WERI-Rb-1 (cell line): Measurements from ENCODE around the gene CTXND2.
"Not testable (repeated sequence)": the region's sequence is repeated elsewhere in the genome, so short reads cannot be mapped to it uniquely, and the experiment has no call there.

Experiments used
- DNase-seq: peaks from one replicate; pipeline ENCODE4 v3.0.0-alpha.2; 2020
- H3K27ac ChIP-seq: fragments of 250-450 bp; sonication (Bioruptor Pico); 2 replicates; pipeline ENCODE4 v1.5.1; 2020; ENCODE audit warnings: mild to moderate bottlenecking, moderate library complexity
- H3K27me3 ChIP-seq: fragments of 250-450 bp; sonication (Bioruptor Pico); 2 replicates; pipeline ENCODE4 v1.5.1; 2021; ENCODE audit warnings: mild to moderate bottlenecking, low read depth, moderate library complexity; ENCODE audit not compliant: insufficient read depth, severe bottlenecking
- H3K36me3 ChIP-seq: fragments of 250-450 bp; sonication (Bioruptor Pico); 2 replicates; pipeline ENCODE4 v1.5.1; 2020; ENCODE audit warnings: mild to moderate bottlenecking, moderate library complexity
- H3K4me3 ChIP-seq: 2 replicates; pipeline ENCODE4 v1.5.1; 2011; ENCODE audit warnings: low read depth, mild to moderate bottlenecking, control low read depth, low read length
- H3K9me3 ChIP-seq: fragments of 250-450 bp; sonication (Bioruptor Pico); 2 replicates; pipeline ENCODE4 v1.5.1; 2021; ENCODE audit warnings: mild to moderate bottlenecking, moderate library complexity; ENCODE audit not compliant: severe bottlenecking
- TF ChIP-seq, protein P1 (sequence below): IDR thresholded peaks from 2 replicates; pipeline ENCODE4 v1.5.1; 2011; ENCODE audit warnings: low read depth, mild to moderate bottlenecking, control low read depth, inconsistent platforms, low read length

The CTXND2 gene

DNA sequence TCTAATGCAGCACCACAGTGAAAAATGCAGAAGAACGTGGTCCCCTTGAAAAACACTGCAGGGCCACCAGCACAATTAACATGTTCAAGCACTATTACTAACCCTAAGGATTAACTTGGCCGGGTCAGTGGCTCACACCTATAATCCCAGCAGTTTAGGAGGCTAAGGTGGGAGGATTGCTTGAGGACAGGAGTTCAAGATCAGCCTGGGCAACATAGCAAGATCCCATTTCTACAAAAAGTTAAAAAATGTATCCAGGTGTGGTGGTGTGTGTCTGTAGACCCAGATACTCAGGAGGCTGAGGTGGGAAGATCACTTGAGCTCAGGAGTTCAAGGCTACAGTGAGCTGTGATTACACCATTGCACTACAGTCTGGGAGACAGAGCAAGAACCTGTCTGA lies 13.4 kb upstream of the CTXND2 start:
- H3K4me3 ChIP-seq, result no peak overlapping the region
- peaks cover 8% of the 10 kb centered on the region for H3K36me3 ChIP-seq
- H3K27ac ChIP-seq, result no peak overlapping the region
- no peak for DNase-seq
- H3K27me3 ChIP-seq, result no peaks in the 10 kb centered on the region
- TF ChIP-seq, protein P1, sequence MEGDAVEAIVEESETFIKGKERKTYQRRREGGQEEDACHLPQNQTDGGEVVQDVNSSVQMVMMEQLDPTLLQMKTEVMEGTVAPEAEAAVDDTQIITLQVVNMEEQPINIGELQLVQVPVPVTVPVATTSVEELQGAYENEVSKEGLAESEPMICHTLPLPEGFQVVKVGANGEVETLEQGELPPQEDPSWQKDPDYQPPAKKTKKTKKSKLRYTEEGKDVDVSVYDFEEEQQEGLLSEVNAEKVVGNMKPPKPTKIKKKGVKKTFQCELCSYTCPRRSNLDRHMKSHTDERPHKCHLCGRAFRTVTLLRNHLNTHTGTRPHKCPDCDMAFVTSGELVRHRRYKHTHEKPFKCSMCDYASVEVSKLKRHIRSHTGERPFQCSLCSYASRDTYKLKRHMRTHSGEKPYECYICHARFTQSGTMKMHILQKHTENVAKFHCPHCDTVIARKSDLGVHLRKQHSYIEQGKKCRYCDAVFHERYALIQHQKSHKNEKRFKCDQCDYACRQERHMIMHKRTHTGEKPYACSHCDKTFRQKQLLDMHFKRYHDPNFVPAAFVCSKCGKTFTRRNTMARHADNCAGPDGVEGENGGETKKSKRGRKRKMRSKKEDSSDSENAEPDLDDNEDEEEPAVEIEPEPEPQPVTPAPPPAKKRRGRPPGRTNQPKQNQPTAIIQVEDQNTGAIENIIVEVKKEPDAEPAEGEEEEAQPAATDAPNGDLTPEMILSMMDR, result no peak
- H3K9me3 ChIP-seq, result peaks cover 8% of the 10 kb centered on the region

DNA sequence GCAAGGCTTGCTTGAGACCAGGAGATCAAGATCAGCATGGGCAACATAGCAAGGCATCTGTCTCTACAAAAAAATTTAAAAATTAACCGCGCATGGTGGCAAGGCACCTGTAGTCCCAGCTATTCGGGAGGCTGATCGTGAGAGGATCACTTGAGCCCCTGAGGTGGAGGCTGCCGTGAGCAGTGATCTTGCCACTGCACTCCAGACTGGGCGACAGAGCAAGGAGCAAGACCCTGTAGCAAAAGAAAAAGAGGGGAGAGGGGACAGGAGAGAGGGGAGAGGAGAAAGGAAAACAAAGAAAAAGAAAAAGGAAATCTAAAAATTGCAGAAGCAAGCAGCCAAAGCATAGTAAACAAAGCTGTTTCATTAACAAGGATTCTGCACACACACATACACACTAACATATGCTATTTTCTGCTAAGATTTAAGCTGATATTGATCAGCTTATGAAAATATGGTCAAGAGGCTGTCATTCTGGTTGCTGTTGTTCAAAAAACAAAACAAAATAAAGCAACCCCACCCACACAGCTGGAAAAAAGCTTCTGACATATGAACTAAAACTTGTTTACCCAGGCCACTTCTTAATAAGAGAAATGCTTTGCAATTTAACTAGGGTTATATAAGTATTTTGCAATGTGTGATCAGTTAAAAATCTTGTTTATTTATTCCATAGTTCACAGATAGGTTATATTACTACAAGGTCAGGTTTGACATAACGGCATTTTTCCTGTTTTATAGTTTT lies 12.3 kb upstream of the CTXND2 start:
- H3K27me3 ChIP-seq, result no peaks in the 10 kb centered on the region
- H3K4me3 ChIP-seq, result no peak overlapping the region
- TF ChIP-seq, protein P1, result no peak
- peaks cover 8% of the 10 kb centered on the region for H3K36me3 ChIP-seq
- DNase-seq, result no peak
- H3K9me3 ChIP-seq, result peaks cover 8% of the 10 kb centered on the region
- no peak overlapping the region for H3K27ac ChIP-seq

DNA sequence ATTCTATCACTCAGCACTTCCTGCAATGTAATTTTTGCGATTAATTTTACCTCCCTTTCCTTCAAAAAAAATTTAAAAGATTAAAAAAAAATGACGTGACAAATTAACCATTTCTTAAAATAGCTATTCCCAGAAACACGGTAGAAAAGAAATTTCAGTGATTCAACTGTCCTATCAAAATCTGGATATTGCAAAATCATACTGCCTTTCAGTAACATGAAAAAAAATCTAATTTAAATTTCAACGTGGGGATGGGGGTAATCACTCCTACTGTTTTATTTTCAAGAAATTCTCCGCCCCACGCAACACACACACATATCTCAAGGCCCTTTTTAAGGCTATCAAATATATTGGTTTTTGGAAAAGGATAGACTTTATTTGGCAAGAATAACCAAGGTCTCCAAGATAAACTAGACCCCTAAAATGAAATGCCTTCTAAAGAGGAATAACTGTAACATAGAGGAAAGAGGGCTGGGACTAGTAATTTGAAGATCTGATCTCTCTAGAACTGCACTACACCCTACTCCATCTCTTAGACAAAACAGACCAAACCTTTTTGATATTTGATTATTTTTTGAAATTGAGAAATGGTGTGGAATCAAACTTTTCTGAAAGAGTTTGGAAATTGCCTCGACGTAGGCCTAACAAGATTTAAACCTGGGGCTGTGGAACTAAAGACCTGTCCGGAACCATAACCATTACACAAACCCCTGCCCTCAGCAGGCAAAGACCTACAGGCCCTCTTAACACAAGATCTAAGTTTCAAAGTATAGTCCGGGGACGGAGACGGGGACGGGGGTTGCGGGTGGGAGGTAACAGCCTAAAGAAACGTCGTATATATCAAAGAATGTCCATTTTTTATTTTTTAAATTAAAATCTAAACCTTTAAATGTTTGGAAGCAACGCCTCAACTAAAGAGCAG lies 11.5 kb upstream of the CTXND2 start:
- peak; percentile 40 for DNase-seq
- TF ChIP-seq, protein P1, result no peak
- H3K27ac ChIP-seq, result peak overlapping the region; percentile 75
- H3K27me3 ChIP-seq, result no peaks in the 10 kb centered on the region
- peaks cover 5% of the 10 kb centered on the region for H3K36me3 ChIP-seq
- peaks cover 8% of the 10 kb centered on the region for H3K9me3 ChIP-seq
- peak overlapping the region; percentile 96 for H3K4me3 ChIP-seq

DNA sequence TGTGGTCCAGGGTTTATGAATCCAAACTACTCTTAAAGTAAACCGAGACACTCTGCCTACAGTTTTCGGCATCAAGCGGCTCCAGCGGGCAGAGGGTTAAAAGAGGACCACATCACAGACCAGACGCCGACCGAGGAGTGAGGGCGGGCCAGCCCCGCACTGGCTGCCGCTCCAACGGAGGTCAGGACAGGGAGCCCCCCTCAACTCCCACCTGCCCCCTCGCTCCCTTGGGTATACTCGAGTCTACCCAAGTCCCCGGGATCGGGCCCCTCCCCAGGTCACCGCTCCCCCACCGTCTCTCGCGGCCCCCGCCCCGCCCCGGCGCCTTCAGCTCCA lies 10.8 kb upstream of the CTXND2 start:
- H3K4me3 ChIP-seq, result peak overlapping the region; percentile 96
- H3K27me3 ChIP-seq, result no peaks in the 10 kb centered on the region
- H3K9me3 ChIP-seq, result peaks cover 8% of the 10 kb centered on the region
- H3K27ac ChIP-seq, result peak overlapping the region; percentile 75
- peaks cover 5% of the 10 kb centered on the region for H3K36me3 ChIP-seq
- TF ChIP-seq, protein P1, result no peak
- no peak for DNase-seq

DNA sequence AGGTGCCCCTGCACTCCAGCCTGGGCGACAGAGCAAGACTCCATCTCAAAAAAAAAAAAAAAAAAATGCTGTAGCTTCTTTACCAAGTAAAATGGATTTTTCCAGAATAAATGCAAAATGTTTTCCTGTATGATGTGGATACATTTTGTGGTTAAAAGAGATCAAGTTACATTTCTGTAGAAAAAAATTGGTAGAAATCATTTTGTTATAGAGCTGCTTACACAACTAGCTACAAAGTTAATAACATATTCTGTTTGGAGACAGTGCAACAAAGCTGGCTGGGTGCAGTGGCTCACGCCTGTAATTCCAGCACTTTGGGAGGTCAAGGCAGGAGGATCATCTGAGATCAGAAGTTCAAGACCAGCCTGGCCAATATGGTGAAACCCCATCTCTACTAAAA lies 8.0 kb upstream of the CTXND2 start:
- DNase-seq, H3K36me3 ChIP-seq, H3K9me3 ChIP-seq, H3K27ac ChIP-seq, H3K4me3 ChIP-seq, H3K27me3 ChIP-seq: not testable (repeated sequence)

DNA sequence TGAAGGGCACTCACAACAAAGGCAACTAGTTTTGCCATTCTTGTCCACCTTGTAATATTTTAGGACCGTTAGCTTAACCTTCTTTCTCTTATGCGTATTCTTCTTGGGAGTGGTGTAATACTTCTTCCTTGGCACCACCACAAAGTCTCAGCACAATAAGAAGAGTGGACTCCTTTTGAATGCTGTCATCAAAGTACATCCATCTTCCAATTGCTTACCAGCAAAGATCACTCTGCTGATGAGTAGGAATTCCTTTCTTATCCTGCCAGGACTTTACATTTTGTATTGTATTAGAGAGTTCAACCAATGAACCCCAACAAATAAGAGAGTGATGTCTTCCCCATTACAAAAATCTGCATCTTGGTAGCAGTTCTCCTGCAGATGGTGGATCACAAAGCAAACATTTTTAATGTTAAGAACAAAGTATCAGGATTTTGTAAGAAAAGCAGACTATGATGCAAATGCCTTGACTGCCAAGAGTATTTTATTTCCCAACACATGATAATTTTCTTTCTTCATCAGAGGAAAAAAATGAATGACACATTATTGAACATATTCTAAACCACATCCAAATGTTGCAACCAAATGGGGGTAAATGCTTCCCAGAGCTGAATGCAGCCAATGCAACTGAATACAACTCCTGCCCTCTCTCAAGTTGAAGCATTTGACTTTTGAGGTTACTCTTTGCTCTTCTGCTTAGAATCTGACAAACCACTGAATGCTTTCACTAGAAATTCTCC lies 5.4 kb upstream of the CTXND2 start:
- Histone ChIP-seq H3K9me3 (peaks cover 5% of the 10 kb centered on the region), H3K27me3 (no peaks in the 10 kb centered on the region), H3K36me3 (no peaks in the 10 kb centered on the region), H3K27ac (no peak overlapping the region), H3K4me3 (no peak overlapping the region)
- no peak for DNase-seq
- TF ChIP-seq, protein P1, result no peak

DNA sequence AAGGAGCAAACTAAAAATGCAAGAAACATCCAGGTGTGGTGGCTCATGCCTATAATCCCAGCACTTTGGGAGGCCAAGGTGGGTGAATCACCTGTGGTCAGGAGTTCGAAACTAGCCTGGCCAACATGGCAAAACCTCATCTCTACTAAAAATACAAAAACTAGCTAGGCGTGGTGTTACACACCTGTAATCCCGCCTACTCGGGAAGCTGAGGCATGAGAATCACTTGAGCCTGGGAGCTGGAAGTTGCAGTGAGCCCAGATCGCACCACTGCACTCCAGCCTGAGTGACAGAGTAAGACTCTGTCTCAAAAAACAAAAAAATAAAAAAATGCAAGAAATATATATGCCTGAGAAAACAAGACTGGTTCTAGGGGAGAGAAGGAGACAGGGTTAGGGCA lies 3.8 kb upstream of the CTXND2 start:
- not testable (repeated sequence) for H3K9me3 ChIP-seq, H3K36me3 ChIP-seq

More for the DNA sequence above, 3.8 kb upstream of the CTXND2 start:
- H3K27me3 ChIP-seq, DNase-seq, H3K4me3 ChIP-seq, H3K27ac ChIP-seq: not testable (repeated sequence)
